Chondrocyte (in vitro differentiated cells): ENCODE measurements around the gene RPL14. TPM values are rescaled to one million over a fixed set of nuclear protein-coding genes. Genes with fewer than 3 reads are reported as not detected.
A peak's percentile ranks its signal among the peaks of the same experiment; 100 is the strongest.

Experiments used
- DNase-seq: peaks from one replicate; pipeline ENCODE4 v3.0.0; 2021; ENCODE audit warnings: mixed read lengths, low spot score
- H3K27ac Mint-ChIP-seq: one replicate; pipeline ENCODE4 v1.8.0; 2021; ENCODE audit warnings: mild to moderate bottlenecking, moderate library complexity, mixed read lengths; ENCODE audit not compliant: unreplicated experiment
- H3K27me3 Mint-ChIP-seq: 2 replicates; pipeline ENCODE4 v1.8.0; 2021; ENCODE audit warnings: low read depth, mixed read lengths
- H3K36me3 Mint-ChIP-seq: 2 replicates; pipeline ENCODE4 v1.8.0; 2021; ENCODE audit warnings: low read depth, mixed read lengths
- H3K4me1 Mint-ChIP-seq: 2 replicates; pipeline ENCODE4 v1.8.0; 2021; ENCODE audit warnings: low read depth, mild to moderate bottlenecking, mixed read lengths
- H3K4me3 Mint-ChIP-seq: one replicate; pipeline ENCODE4 v1.8.0; 2021; ENCODE audit warnings: mild to moderate bottlenecking, moderate library complexity, mixed read lengths; ENCODE audit not compliant: unreplicated experiment
- H3K9me3 Mint-ChIP-seq: 2 replicates; pipeline ENCODE4 v1.8.0; 2021; ENCODE audit warnings: low read depth, mixed read lengths
- total RNA-seq: library from RNA; stranded (reverse); gene quantifications from 3 replicates; pipeline ENCODE4 v1.2.1, GENCODE V29; 2021
- TF ChIP-seq, protein P1 (sequence below): fragments of 200-600 bp; sonication (generic); IDR thresholded peaks from 2 replicates; pipeline ENCODE4 v1.5.0; 2021; ENCODE audit warnings: antibody characterized with exemption, mild to moderate bottlenecking, moderate library complexity

The RPL14 gene
- total RNA-seq, 1 donor from 2014 or later: 1,188 TPM

- H3K36me3 Mint-ChIP-seq: peaks cover 6% of the 10 kb centered on the region
- no peak for DNase-seq
- H3K27me3 Mint-ChIP-seq: no peaks in the 10 kb centered on the region
- peaks cover 29% of the 10 kb centered on the region for H3K4me1 Mint-ChIP-seq
- H3K4me3 Mint-ChIP-seq: peak within 1 kb of the TSS; percentile 87
- peak within 1 kb of the TSS; percentile 87 for H3K27ac Mint-ChIP-seq
- peaks cover 7% of the 10 kb centered on the region for H3K9me3 Mint-ChIP-seq
- TF ChIP-seq, protein P1, sequence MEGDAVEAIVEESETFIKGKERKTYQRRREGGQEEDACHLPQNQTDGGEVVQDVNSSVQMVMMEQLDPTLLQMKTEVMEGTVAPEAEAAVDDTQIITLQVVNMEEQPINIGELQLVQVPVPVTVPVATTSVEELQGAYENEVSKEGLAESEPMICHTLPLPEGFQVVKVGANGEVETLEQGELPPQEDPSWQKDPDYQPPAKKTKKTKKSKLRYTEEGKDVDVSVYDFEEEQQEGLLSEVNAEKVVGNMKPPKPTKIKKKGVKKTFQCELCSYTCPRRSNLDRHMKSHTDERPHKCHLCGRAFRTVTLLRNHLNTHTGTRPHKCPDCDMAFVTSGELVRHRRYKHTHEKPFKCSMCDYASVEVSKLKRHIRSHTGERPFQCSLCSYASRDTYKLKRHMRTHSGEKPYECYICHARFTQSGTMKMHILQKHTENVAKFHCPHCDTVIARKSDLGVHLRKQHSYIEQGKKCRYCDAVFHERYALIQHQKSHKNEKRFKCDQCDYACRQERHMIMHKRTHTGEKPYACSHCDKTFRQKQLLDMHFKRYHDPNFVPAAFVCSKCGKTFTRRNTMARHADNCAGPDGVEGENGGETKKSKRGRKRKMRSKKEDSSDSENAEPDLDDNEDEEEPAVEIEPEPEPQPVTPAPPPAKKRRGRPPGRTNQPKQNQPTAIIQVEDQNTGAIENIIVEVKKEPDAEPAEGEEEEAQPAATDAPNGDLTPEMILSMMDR: peak; percentile 72
Observed at GRCh38 chr3:40505599-40506462, 48.7 kb downstream of the RPL14 start, which contains the start of gene ZNF620. Gene ZNF620 (plus strand): TSS chr3:40506039. CDS start chr3:40506353, 314 bp downstream.

- Mint-ChIP-seq H3K27ac (no peak overlapping the region), H3K36me3 (peaks cover 6% of the 10 kb centered on the region), H3K27me3 (no peaks in the 10 kb centered on the region), H3K9me3 (peaks cover 4% of the 10 kb centered on the region), H3K4me1 (peaks cover 17% of the 10 kb centered on the region), H3K4me3 (no peak overlapping the region)
- DNase-seq: no peak
- TF ChIP-seq, protein P1: no peak
Observed at GRCh38 chr3:40511031-40511718, 54.0 kb downstream of the RPL14 start.

GRCh38 chr3:40516201-40516600, 59.1 kb downstream of the RPL14 start:
- H3K27ac Mint-ChIP-seq: peak overlapping the region; percentile 84
- peaks cover 19% of the 10 kb centered on the region for H3K4me1 Mint-ChIP-seq
- peaks cover 3% of the 10 kb centered on the region for H3K9me3 Mint-ChIP-seq
- no peak overlapping the region for H3K4me3 Mint-ChIP-seq
- no peak for DNase-seq
- TF ChIP-seq, protein P1: no peak
- no peaks in the 10 kb centered on the region for H3K27me3 Mint-ChIP-seq
- H3K36me3 Mint-ChIP-seq: no peaks in the 10 kb centered on the region

DNA sequence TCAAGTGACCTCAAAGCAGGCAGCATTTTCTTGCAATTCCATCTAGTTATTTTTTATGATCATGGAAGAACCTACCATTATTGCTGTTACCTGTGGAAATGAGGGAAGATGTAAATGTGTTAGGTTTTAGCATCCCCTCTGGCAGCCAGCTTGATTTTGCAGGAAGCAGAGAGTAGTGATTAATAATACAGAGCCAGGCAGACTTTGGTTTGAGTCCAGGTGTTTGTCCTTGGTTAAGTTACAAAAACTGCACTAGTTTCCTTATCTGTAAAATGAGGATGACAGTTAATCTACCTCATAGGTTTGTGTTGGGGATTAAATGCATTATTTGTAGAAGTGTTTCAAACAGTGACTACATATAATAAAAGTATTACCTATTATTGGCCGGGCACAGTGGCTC, 60.9 kb downstream of the RPL14 start:
- Mint-ChIP-seq H3K4me3 (no peak overlapping the region), H3K36me3 (no peaks in the 10 kb centered on the region), H3K27me3 (no peaks in the 10 kb centered on the region), H3K9me3 (peaks cover 3% of the 10 kb centered on the region), H3K27ac (no peak overlapping the region), H3K4me1 (peaks cover 19% of the 10 kb centered on the region)
- DNase-seq: no peak
- TF ChIP-seq, protein P1: no peak

Other genes starting within 250 kb of the RPL14 start
- gene EIF1B, start 147.6 kb upstream of the RPL14 start, total RNA-seq: 36.5 to 58.8 TPM (median 58.1 TPM) in 3 replicates
- 0.15 TPM in 1 of 3 replicates, not detected in the others for gene ENTPD3, start 70.2 kb upstream of the RPL14 start, total RNA-seq
- gene ZNF619, start 19.8 kb downstream of the RPL14 start, total RNA-seq: 3.3 to 5.5 TPM (median 3.7 TPM) in 3 replicates
- gene ZNF620, start 48.7 kb downstream of the RPL14 start, total RNA-seq: 1.1 to 2.3 TPM (median 2.0 TPM) in 3 replicates
- gene ZNF621, start 67.6 kb downstream of the RPL14 start, total RNA-seq: 25.3 to 27.0 TPM (median 26.0 TPM) in 3 replicates